Measurements from ENCODE around the gene MEGF11.

Gene MEGF11

DNA sequence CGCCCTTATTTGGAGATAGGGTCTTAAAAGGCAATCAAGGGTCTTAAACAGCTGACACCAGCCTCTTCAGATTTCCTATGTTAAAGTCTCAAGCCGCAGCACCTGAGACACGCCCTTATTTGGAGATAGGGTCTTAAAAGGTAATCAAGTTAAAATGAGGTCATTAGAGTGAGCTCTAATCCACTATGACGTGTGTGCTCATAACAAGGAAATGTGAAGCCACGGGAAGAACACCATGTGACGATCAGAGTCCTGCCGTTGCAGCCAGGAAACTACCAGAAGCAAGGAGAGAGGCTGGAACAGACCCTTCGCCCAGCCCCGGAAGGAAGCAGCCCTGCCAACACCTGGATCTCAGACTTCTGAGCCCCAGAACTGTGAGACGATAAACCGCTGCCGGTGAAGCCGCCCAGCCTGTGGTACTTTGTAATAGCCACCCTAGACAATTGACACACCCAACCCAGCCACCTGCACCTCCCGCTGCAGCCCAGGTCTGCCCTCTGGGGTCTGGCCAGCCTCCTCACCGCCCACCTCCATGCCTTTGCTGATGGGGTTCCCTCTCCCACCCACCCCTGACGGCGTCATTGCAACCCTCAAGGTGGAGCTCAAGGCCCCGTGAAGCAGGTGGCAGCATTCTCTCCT, 137.9 kb downstream of the MEGF11 start:
- H3K27ac ChIP-seq (ENCODE audit: low read length): no peak overlapping the region
- no peaks in the 10 kb centered on the region for H3K27me3 ChIP-seq (ENCODE audit: control insufficient read depth, insufficient read depth, low read length)
- no peak overlapping the region for H3K9ac ChIP-seq (ENCODE audit: low read length)
- H3K4me3 ChIP-seq (ENCODE audit: low read length): no peak overlapping the region
- H3K4me1 ChIP-seq (ENCODE audit: control insufficient read depth, low read depth, low read length): peaks cover 15% of the 10 kb centered on the region
- H3K36me3 ChIP-seq (ENCODE audit: control insufficient read depth, low read depth, low read length): no peaks in the 10 kb centered on the region
- no peaks in the 10 kb centered on the region for H3K9me3 ChIP-seq (ENCODE audit: control insufficient read depth, low read depth, low read length)

DNA sequence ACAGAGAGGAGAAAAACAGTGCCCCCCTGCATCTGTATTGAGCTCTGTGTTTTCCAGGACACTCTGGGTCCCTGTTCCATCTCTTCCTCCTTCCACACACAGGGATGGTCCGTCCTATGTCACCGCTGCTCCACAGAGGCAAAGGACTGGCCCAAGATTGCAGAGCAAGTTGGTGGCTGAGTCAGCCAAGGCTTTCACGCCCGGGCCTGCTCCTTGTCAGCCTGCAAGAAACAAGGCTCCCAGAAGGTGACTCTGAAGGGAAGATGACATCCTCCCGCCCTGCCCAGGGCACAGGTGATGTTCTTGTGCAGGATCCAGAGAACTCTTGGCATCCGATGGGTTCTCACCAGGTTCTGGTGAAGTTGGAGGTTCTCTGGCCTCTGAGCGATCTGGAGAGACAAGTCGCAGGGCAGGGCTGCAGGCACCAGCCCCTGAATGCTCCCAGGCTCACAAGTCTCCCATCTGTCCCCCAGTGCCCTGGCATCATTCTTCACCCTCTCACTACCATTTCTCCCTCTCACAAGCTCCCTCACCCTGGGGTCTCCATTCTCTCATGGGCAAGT, 138.6 kb downstream of the MEGF11 start:
- no peaks in the 10 kb centered on the region for H3K27me3 ChIP-seq (ENCODE audit: control insufficient read depth, insufficient read depth, low read length)
- H3K9me3 ChIP-seq (ENCODE audit: control insufficient read depth, low read depth, low read length): no peaks in the 10 kb centered on the region
- no peaks in the 10 kb centered on the region for H3K36me3 ChIP-seq (ENCODE audit: control insufficient read depth, low read depth, low read length)
- H3K4me1 ChIP-seq (ENCODE audit: control insufficient read depth, low read depth, low read length): peaks cover 15% of the 10 kb centered on the region
- no peak overlapping the region for H3K9ac ChIP-seq (ENCODE audit: low read length)
- H3K27ac ChIP-seq (ENCODE audit: low read length): no peak overlapping the region
- H3K4me3 ChIP-seq (ENCODE audit: low read length): no peak overlapping the region

DNA sequence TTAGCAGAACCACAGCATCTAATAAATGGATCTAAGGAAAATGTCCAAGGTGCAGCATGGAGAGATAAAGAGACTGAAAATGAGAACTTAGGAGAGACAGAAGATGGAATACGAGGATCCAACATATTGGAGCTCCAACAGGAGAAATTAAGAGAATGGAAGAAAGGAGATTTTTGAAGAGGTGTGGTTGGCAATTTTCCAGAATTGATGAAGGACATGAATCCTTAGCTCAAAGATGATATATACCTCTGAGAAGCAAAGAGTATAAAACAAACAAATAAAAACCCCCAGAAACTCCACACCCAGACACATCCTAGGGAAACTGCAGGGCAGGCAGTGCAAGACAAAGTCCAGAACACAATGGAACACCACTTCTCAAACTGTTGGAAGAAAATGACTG, 141.2 kb downstream of the MEGF11 start:
- H3K9me3 ChIP-seq (ENCODE audit: control insufficient read depth, low read depth, low read length): no peaks in the 10 kb centered on the region
- no peak overlapping the region for H3K4me3 ChIP-seq (ENCODE audit: low read length)
- no peaks in the 10 kb centered on the region for H3K36me3 ChIP-seq (ENCODE audit: control insufficient read depth, low read depth, low read length)
- H3K27me3 ChIP-seq (ENCODE audit: control insufficient read depth, insufficient read depth, low read length): no peaks in the 10 kb centered on the region
- H3K4me1 ChIP-seq (ENCODE audit: control insufficient read depth, low read depth, low read length): peaks cover 15% of the 10 kb centered on the region
- no peak overlapping the region for H3K9ac ChIP-seq (ENCODE audit: low read length)
- H3K27ac ChIP-seq (ENCODE audit: low read length): no peak overlapping the region

DNA sequence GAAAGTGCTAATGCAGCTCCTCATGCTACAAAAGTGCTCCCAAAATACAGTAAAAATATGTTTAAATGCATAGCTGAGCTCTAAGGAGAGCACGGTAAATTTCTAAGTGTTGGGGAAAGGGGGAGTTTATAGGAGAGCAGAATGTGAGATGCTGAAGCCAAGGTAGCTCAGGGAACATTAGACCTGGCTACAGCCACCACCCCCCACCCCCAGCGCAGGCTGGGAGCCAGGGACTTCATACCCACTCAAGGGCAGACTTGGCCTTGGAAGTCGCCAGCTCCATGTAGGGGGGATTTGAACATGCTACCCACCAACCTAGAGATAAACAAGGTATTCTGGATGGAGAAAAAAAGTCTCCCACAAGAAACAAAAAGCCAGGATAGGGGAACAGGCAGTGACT, 142.2 kb downstream of the MEGF11 start:
- Histone ChIP-seq H3K36me3 (ENCODE audit: control insufficient read depth, low read depth, low read length) (no peaks in the 10 kb centered on the region), H3K4me3 (ENCODE audit: low read length) (no peak overlapping the region), H3K27ac (ENCODE audit: low read length) (no peak overlapping the region), H3K9me3 (ENCODE audit: control insufficient read depth, low read depth, low read length) (no peaks in the 10 kb centered on the region), H3K27me3 (ENCODE audit: control insufficient read depth, insufficient read depth, low read length) (no peaks in the 10 kb centered on the region), H3K9ac (ENCODE audit: low read length) (no peak overlapping the region), H3K4me1 (ENCODE audit: control insufficient read depth, low read depth, low read length) (peaks cover 15% of the 10 kb centered on the region)

DNA sequence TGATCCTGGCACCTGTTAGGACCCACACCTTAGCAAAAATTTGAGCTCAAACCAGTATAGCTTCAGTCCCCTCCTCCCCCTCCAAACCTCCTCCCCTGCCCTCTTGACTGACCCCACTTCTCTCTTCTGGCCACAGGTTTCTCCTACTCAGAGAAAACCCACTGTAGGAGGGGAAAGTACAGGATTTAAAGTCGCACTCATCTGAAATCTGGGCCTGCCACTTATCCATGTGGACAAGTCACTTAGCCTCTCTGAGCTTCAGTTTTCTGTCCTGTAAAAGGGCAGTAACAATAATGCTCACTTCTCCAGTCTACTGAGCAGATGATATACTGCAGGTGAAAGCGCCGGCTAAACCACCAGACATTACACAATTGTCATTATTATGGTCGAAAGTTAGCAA, 142.7 kb downstream of the MEGF11 start:
- Histone ChIP-seq H3K27ac (ENCODE audit: low read length) (no peak overlapping the region), H3K4me1 (ENCODE audit: control insufficient read depth, low read depth, low read length) (peaks cover 14% of the 10 kb centered on the region), H3K4me3 (ENCODE audit: low read length) (no peak overlapping the region), H3K27me3 (ENCODE audit: control insufficient read depth, insufficient read depth, low read length) (no peaks in the 10 kb centered on the region), H3K9ac (ENCODE audit: low read length) (no peak overlapping the region), H3K36me3 (ENCODE audit: control insufficient read depth, low read depth, low read length) (no peaks in the 10 kb centered on the region), H3K9me3 (ENCODE audit: control insufficient read depth, low read depth, low read length) (no peaks in the 10 kb centered on the region)

DNA sequence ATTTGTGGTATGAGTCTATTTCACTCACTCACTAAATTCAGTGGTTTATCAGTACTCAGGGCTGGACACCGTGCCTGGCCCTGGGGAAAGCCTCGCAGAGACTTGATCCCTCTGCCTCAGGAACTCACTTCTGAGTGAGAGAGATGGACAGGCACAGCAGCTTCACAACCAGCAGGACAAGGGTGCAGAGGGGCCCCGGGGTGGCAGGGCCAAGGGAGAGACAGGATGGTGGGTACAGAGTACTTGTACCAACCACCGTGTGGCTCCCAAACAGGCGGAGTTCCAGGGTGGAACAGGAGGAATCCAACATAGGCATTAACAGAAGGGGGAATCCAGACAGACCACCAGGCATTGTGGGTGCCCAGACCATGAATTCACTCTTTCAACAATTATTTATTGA, 143.7 kb downstream of the MEGF11 start:
- no peak overlapping the region for H3K27ac ChIP-seq (ENCODE audit: low read length)
- peaks cover 9% of the 10 kb centered on the region for H3K4me1 ChIP-seq (ENCODE audit: control insufficient read depth, low read depth, low read length)
- H3K9me3 ChIP-seq (ENCODE audit: control insufficient read depth, low read depth, low read length): no peaks in the 10 kb centered on the region
- no peak overlapping the region for H3K4me3 ChIP-seq (ENCODE audit: low read length)
- no peaks in the 10 kb centered on the region for H3K27me3 ChIP-seq (ENCODE audit: control insufficient read depth, insufficient read depth, low read length)
- no peak overlapping the region for H3K9ac ChIP-seq (ENCODE audit: low read length)
- H3K36me3 ChIP-seq (ENCODE audit: control insufficient read depth, low read depth, low read length): no peaks in the 10 kb centered on the region

DNA sequence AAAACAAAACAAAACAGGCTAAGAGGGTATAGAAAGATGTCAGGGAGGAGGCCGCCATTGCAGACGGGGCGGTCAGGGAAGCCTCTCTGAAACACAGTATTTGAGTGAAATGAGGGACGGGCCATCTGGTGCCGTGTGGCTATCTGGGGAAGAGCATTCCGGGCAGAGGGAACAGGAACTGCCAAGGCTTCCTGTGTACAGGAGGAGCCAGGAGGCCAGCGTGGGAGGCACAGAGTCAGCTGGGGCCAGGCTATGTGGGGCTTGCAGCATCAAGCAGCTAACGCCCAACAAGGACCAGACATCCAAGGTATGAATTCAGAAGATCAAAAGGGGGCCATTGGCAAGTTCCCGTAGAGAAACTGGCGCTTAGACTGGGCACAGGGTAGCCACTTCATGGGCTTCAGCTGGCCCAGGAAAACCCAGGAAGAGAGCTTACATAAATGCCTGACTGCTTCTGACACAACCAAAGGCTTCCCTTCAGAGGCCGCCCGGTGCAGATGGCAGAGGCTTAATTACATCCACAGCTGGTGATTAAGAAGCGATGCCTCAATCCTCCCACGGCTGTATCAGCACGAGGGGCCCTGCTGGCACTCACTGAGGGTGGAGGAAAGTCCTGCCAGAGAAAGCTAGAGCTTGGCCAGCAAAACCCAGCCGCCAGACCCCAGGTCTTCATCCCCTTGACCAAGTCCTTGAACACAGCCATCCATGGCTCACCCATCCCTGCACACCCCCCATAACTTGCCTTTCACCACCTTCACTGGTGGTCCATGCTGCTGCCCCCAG, 144.9 kb downstream of the MEGF11 start:
- H3K27me3 ChIP-seq (ENCODE audit: control insufficient read depth, insufficient read depth, low read length): no peaks in the 10 kb centered on the region
- H3K4me3 ChIP-seq (ENCODE audit: low read length): no peak overlapping the region
- H3K4me1 ChIP-seq (ENCODE audit: control insufficient read depth, low read depth, low read length): peaks cover 9% of the 10 kb centered on the region
- H3K9me3 ChIP-seq (ENCODE audit: control insufficient read depth, low read depth, low read length): no peaks in the 10 kb centered on the region
- no peaks in the 10 kb centered on the region for H3K36me3 ChIP-seq (ENCODE audit: control insufficient read depth, low read depth, low read length)
- no peak overlapping the region for H3K9ac ChIP-seq (ENCODE audit: low read length)
- H3K27ac ChIP-seq (ENCODE audit: low read length): no peak overlapping the region

DNA sequence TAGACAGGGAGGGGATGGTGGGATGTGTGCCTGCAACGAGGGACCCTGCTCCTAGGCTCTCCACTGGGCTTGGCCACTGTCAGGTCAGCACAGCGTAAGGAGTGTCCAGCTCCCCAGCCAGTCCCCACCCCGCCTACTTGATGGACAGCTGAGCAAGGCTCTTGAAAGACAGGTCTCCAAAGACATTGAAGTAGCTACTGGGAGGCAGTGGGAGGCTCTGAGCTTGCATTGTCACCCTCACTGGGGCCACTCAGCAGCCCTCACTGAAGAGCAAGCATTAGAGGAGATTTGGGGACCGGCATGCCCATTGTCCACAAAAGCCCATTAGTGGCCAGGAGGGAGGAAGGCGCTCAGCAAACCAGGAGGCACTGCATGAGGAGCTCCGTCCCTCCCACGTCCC, 146.5 kb downstream of the MEGF11 start:
- Histone ChIP-seq H3K4me1 (ENCODE audit: control insufficient read depth, low read depth, low read length) (no peaks in the 10 kb centered on the region), H3K27me3 (ENCODE audit: control insufficient read depth, insufficient read depth, low read length) (no peaks in the 10 kb centered on the region), H3K4me3 (ENCODE audit: low read length) (no peak overlapping the region), H3K36me3 (ENCODE audit: control insufficient read depth, low read depth, low read length) (no peaks in the 10 kb centered on the region), H3K9me3 (ENCODE audit: control insufficient read depth, low read depth, low read length) (no peaks in the 10 kb centered on the region), H3K9ac (ENCODE audit: low read length) (no peak overlapping the region), H3K27ac (ENCODE audit: low read length) (no peak overlapping the region)

DNA sequence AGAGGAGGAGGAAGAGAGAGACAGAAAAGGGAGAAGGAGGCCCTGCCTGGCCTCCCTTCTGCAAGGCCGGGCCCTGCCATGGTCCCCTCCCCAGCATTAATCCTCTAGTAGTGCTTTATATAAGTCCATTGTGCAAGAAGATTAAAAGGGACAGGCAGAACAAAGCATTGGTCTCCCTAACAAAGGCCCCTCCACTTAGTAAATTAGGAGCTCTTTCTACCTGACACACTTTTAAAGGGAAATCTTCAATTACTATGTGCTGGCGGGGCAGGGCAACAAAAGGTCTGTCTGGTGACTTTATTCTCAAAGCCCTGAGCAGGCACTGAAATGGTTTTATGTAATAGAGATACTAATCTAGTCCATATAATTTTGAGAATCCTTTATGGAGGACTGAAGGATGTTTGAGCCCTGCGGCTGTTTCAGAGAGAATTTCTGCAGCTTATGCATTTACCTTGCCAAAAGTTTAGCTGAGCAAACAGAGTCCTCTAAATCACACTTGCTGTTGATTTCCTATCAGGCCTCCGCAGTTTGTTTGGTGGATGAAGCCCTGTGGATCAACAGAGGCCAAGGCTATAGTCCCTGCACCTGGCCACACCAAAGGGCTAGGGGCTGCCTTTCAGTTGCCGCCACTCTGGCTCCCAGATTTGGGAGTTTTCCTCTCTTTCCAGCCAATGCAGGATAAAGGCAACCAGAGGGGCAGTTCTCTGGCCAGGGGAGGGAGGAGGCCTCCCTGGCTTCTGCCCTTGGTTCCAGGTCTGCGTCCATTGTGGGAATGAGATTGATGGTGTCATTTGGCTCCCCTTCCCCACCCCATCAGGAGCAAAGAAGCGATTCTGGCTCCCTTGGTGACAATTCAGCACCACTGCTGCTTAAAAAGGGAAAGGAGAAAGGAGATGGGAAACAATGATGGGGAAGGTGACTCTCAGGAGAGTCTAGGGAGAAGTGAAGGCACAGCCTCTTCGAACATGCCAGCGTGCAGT, 148.0 kb downstream of the MEGF11 start:
- Histone ChIP-seq H3K9ac (ENCODE audit: low read length) (no peak overlapping the region), H3K27ac (ENCODE audit: low read length) (no peak overlapping the region), H3K27me3 (ENCODE audit: control insufficient read depth, insufficient read depth, low read length) (no peaks in the 10 kb centered on the region)

DNA sequence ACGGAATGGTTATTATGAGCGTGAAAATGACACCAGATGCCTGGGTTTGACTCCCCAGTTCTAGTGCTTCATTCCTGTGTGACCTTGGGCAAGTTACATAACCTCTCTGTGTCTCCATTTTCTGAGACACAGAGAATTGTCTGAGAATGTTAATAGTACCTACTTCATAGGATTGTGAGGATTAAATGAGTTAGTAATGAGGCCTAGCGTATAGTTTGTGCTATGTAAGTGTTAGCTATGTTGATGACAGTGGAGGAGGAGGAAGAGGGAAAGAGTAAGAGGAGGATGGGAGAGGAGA, 150.3 kb downstream of the MEGF11 start:
- Histone ChIP-seq H3K27me3 (ENCODE audit: control insufficient read depth, insufficient read depth, low read length) (no peaks in the 10 kb centered on the region), H3K9me3 (ENCODE audit: control insufficient read depth, low read depth, low read length) (no peaks in the 10 kb centered on the region), H3K36me3 (ENCODE audit: control insufficient read depth, low read depth, low read length) (no peaks in the 10 kb centered on the region), H3K27ac (ENCODE audit: low read length) (no peak overlapping the region), H3K9ac (ENCODE audit: low read length) (no peak overlapping the region), H3K4me1 (ENCODE audit: control insufficient read depth, low read depth, low read length) (peaks cover 19% of the 10 kb centered on the region), H3K4me3 (ENCODE audit: low read length) (no peak overlapping the region)

More for the DNA sequence above, 148.0 kb downstream of the MEGF11 start:
- Histone ChIP-seq H3K36me3 (ENCODE audit: control insufficient read depth, low read depth, low read length) (no peaks in the 10 kb centered on the region), H3K9me3 (ENCODE audit: control insufficient read depth, low read depth, low read length) (no peaks in the 10 kb centered on the region), H3K4me1 (ENCODE audit: control insufficient read depth, low read depth, low read length) (peaks cover 11% of the 10 kb centered on the region), H3K4me3 (ENCODE audit: low read length) (no peak overlapping the region)

DNA sequence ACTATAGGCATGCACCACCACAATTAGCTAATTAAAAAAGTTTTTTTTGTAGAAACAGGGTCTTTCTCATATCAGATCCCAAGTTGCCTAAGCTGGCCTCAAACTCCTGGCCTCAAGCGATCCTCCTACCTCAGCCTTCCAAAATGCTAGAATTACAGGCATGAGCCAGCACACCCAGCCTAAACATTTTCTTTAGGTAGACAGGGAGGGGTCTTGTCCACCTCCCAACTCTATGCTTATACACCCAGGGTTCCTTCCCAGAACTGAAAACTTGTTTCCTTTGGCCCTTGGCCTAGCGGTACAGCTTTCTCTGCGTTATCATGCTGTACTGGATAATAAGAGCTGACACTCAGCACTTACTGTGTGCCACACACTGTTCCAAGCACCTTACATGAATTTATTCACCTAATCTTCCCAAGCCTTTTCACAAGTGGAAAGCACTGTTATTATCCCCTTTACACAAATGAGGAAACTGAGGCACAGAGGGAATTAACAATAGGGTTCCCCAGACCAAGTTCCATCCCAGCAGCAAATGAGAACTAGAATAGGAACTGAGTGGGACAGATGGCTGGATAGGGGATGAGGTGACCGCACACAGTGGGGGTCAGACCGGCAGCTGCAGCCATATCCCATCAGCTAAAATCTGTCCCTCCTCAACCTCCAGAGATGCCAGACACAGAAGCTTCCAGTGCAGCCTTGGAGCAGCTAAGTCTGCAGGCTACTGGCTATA, 150.8 kb downstream of the MEGF11 start:
- H3K4me1 ChIP-seq (ENCODE audit: control insufficient read depth, low read depth, low read length): peaks cover 19% of the 10 kb centered on the region
- no peaks in the 10 kb centered on the region for H3K36me3 ChIP-seq (ENCODE audit: control insufficient read depth, low read depth, low read length)
- no peaks in the 10 kb centered on the region for H3K9me3 ChIP-seq (ENCODE audit: control insufficient read depth, low read depth, low read length)
- H3K9ac ChIP-seq (ENCODE audit: low read length): no peak overlapping the region
- H3K27me3 ChIP-seq (ENCODE audit: control insufficient read depth, insufficient read depth, low read length): no peaks in the 10 kb centered on the region
- H3K4me3 ChIP-seq (ENCODE audit: low read length): no peak overlapping the region
- H3K27ac ChIP-seq (ENCODE audit: low read length): no peak overlapping the region

Data from iPS-18a (cell line).